ENCODE data around the gene VSIG2.

The VSIG2 gene

DNA sequence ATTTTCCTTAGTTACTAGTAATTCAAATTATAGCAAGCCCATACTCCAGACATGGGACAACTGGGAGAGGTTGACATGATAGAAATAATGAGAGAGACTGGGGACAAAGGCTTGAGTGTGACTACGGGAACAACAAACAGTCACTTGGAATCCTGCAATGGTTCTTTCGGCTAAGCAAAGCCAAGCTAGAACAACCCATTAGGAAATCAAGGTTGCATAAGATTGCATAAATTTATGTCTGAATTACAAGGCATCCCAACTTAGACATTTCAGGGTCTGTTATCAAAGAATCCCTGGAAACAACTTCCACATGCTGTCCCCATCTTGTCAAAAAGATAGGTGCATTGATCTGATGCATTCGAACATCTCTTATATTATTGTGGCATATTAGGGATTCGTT lies 22.5 kb downstream of the VSIG2 start:
- no peaks in the 10 kb centered on the region for H3K36me3 ChIP-seq (ENCODE audit: insufficient read depth, low read length)
- no peaks in the 10 kb centered on the region for H3K4me1 ChIP-seq (ENCODE audit: insufficient read depth, low read length)
- no peak overlapping the region for H3K4me3 ChIP-seq (ENCODE audit: low read depth in 1 of 2, low read length in 2 of 2)
- no peak overlapping the region for H3K27ac ChIP-seq (ENCODE audit: low read depth, low read length)
- H3K27me3 ChIP-seq (ENCODE audit: control insufficient read depth in 1 of 2, insufficient read depth in 2 of 2, low read length in 2 of 2) = peaks cover 0 to 9% of the 10 kb centered on the region in 2 donors
- H3K9me3 ChIP-seq (ENCODE audit: low read length) = no peaks in the 10 kb centered on the region
- H3K9ac ChIP-seq (ENCODE audit: low read length) = no peak overlapping the region

DNA sequence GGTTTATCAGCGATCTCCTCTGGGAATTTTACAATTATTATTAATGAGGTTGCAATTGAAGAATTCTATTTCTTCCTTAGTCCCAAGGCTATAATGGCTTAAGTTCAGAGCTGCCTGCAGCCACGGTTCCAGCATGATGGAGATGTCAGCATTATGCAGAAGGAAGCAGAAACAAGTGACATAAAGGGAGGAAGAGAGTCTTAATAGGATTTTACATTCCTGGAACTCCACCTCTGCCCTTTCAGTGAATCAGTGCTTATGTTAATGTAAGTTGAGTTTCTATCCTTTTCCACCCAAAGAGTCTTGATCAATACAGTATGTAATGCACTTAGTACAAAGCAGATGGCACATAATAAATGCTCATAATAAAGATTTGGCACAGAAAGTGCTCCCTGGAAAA lies 23.9 kb downstream of the VSIG2 start:
- Histone ChIP-seq H3K4me3 (ENCODE audit: low read depth in 1 of 2, low read length in 2 of 2) (no peak overlapping the region), H3K27ac (ENCODE audit: low read depth, low read length) (no peak overlapping the region), H3K36me3 (ENCODE audit: insufficient read depth, low read length) (no peaks in the 10 kb centered on the region), H3K9me3 (ENCODE audit: low read length) (no peaks in the 10 kb centered on the region), H3K4me1 (ENCODE audit: insufficient read depth, low read length) (no peaks in the 10 kb centered on the region), H3K9ac (ENCODE audit: low read length) (no peak overlapping the region), H3K27me3 (ENCODE audit: control insufficient read depth in 1 of 2, insufficient read depth in 2 of 2, low read length in 2 of 2) (peaks cover 0 to 9% of the 10 kb centered on the region in 2 donors)

DNA sequence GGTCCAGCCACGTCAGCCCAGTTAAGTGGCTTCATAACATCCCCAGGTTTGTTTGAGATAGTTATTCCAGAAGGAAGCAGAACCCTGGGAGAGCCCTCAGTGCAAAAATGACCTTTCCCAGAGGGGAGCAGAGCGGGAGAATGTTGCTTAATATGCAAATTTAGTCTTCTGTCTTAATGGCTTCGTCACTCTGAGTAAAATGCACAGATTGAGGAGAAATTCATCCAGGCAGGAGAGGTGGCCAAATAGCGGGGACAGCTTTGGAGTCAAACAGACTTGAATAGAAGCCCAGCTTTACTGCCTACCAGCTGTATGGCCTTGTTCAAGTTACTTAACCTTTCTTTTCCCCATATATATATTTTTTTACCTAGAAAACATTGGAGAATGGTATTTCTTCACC lies 24.6 kb downstream of the VSIG2 start:
- Histone ChIP-seq H3K36me3 (ENCODE audit: insufficient read depth, low read length) (no peaks in the 10 kb centered on the region), H3K27me3 (ENCODE audit: control insufficient read depth in 1 of 2, insufficient read depth in 2 of 2, low read length in 2 of 2) (peaks cover 0 to 9% of the 10 kb centered on the region in 2 donors), H3K4me3 (ENCODE audit: low read depth in 1 of 2, low read length in 2 of 2) (no peak overlapping the region), H3K4me1 (ENCODE audit: insufficient read depth, low read length) (no peaks in the 10 kb centered on the region), H3K27ac (ENCODE audit: low read depth, low read length) (no peak overlapping the region), H3K9me3 (ENCODE audit: low read length) (no peaks in the 10 kb centered on the region), H3K9ac (ENCODE audit: low read length) (no peak overlapping the region)

DNA sequence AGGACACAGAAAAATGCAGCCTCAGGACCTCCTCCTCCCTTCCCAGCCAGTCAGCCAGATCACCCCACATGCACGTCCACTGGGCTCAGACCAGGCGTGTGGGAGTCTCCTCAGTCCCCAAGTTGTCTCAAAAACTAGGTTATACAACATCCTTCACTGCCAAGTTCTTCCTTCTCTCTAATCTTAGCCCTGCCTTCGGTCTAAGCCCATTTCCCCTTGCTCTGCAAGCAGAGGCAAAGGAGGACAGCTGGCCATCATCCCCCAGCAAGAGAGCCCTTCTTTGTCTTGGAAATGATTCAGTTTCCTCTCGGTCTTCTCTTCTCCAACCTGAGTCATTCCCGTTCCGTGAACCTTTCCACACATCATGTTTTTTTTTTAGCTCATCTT lies 26.3 kb downstream of the VSIG2 start:
- Histone ChIP-seq H3K4me1 (ENCODE audit: insufficient read depth, low read length) (no peaks in the 10 kb centered on the region), H3K9ac (ENCODE audit: low read length) (no peak overlapping the region), H3K9me3 (ENCODE audit: low read length) (no peaks in the 10 kb centered on the region), H3K4me3 (ENCODE audit: low read depth in 1 of 2, low read length in 2 of 2) (no peak overlapping the region), H3K27me3 (ENCODE audit: control insufficient read depth in 1 of 2, insufficient read depth in 2 of 2, low read length in 2 of 2) (peaks cover 0 to 21% of the 10 kb centered on the region in 2 donors), H3K36me3 (ENCODE audit: insufficient read depth, low read length) (no peaks in the 10 kb centered on the region), H3K27ac (ENCODE audit: low read depth, low read length) (no peak overlapping the region)

DNA sequence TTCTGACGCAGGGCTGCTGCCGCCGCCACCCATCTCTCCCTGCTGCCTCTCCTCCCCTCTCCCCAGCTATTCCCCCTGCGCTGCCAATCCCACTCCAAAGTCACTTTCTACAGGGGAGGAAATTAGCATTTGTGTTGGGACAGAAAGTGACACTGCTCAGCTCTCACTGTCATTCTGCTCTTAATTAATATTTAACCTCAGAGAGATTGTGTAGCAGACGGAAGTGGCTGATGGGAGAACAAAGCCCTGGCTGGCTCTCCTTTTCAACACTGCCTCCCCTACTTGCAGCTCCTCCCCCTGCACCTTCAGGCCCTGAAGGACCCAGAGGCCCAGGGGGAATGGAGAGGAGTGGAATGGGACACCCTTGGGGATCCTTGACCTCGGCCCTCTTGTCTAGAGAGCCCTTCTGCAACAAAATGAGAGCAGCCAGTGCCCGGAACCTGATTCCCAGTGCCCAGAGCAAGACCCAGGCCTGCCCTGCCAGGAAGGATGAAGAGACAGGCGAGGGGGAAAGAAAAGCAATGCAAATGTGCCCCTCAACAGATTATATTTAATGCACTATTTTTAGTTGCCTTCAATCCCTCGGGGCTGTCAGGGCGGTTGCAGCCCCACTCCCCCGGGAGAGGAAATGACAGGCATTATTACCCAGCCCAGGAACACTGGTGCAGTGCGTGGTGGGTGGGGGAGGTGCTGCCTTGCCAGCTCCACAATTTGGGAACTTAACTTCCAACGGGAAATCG lies 26.9 kb downstream of the VSIG2 start:
- Histone ChIP-seq H3K36me3 (ENCODE audit: insufficient read depth, low read length) (no peaks in the 10 kb centered on the region), H3K9ac (ENCODE audit: low read length) (no peak overlapping the region), H3K4me3 (ENCODE audit: low read depth in 1 of 2, low read length in 2 of 2) (no peak overlapping the region), H3K27me3 (ENCODE audit: control insufficient read depth in 1 of 2, insufficient read depth in 2 of 2, low read length in 2 of 2) (peaks cover 0 to 21% of the 10 kb centered on the region in 2 donors), H3K4me1 (ENCODE audit: insufficient read depth, low read length) (no peaks in the 10 kb centered on the region), H3K9me3 (ENCODE audit: low read length) (no peaks in the 10 kb centered on the region), H3K27ac (ENCODE audit: low read depth, low read length) (no peak overlapping the region)

DNA sequence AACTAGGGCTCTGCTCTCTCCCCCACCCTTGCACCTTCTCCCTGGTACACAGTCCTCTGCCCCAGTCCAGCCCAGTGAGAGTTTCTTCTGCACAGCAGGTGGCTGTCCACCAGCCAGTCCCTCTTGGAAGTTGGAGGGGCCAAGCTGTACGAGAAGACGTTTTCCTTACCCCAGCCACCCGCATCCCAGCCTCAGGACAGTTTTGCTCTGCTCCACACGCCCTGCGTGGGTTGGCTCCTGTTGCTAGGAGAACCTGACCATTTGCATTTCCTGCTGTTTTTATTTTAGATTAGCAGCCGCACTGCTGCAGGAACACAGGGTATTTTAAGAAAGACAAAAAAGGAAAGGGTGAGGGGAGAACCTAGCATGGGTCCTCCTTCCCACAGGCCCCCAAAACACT lies 29.9 kb downstream of the VSIG2 start:
- Histone ChIP-seq H3K27me3 (ENCODE audit: control insufficient read depth in 1 of 2, insufficient read depth in 2 of 2, low read length in 2 of 2) (peaks cover 15 to 46% of the 10 kb centered on the region in 2 donors), H3K4me3 (ENCODE audit: low read depth in 1 of 2, low read length in 2 of 2) (no peak overlapping the region), H3K36me3 (ENCODE audit: insufficient read depth, low read length) (no peaks in the 10 kb centered on the region), H3K27ac (ENCODE audit: low read depth, low read length) (no peak overlapping the region), H3K9me3 (ENCODE audit: low read length) (no peaks in the 10 kb centered on the region), H3K4me1 (ENCODE audit: insufficient read depth, low read length) (peaks cover 6% of the 10 kb centered on the region), H3K9ac (ENCODE audit: low read length) (no peak overlapping the region)

DNA sequence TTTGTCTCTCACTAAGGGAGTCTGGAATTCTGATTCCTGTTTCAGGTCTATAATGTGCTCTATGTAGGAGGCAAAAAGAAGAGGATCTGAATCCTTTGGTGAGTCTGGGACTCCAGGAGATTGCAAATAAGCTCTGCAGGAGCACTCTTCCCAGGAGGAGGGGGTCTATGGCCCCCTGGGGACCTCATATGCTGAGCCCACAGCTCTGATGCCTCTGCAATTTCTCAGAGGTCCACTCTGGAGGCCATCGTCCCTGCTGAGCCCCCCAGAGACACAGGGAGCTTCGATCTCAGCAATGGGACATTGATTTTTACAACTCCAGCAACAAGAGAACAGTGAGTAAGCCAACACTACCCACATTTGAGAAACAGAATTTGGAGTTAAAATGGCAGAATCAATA lies 32.5 kb downstream of the VSIG2 start:
- peaks cover 19 to 37% of the 10 kb centered on the region in 2 donors for H3K27me3 ChIP-seq (ENCODE audit: control insufficient read depth in 1 of 2, insufficient read depth in 2 of 2, low read length in 2 of 2)
- no peak overlapping the region for H3K27ac ChIP-seq (ENCODE audit: low read depth, low read length)

DNA sequence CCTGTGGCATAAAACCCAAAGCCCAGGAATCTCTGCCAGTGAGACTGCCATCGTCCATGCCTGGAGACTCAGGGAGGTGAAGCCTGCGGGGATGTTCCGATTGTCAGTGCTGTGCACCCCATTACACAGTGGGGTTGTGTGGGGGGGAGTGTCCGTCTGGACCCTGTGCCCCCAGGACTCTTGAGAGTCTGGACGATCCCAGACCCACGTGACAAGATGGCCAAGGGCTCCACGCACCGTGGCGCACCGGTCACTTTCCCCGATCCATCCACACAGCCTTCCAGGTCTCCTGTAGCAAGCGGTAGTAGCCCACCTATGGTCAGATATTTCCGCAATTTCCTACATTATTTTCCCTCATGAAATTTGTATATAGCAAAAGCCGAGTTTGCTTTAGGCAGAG lies 33.3 kb downstream of the VSIG2 start:
- no peak overlapping the region for H3K4me3 ChIP-seq (ENCODE audit: low read depth in 1 of 2, low read length in 2 of 2)
- peaks cover 19 to 37% of the 10 kb centered on the region in 2 donors for H3K27me3 ChIP-seq (ENCODE audit: control insufficient read depth in 1 of 2, insufficient read depth in 2 of 2, low read length in 2 of 2)
- no peaks in the 10 kb centered on the region for H3K9me3 ChIP-seq (ENCODE audit: low read length)
- H3K9ac ChIP-seq (ENCODE audit: low read length) = no peak overlapping the region
- H3K36me3 ChIP-seq (ENCODE audit: insufficient read depth, low read length) = no peaks in the 10 kb centered on the region
- no peak overlapping the region for H3K27ac ChIP-seq (ENCODE audit: low read depth, low read length)
- peaks cover 6% of the 10 kb centered on the region for H3K4me1 ChIP-seq (ENCODE audit: insufficient read depth, low read length)

More for the DNA sequence above, 32.5 kb downstream of the VSIG2 start:
- Histone ChIP-seq H3K9ac (ENCODE audit: low read length) (no peak overlapping the region), H3K36me3 (ENCODE audit: insufficient read depth, low read length) (no peaks in the 10 kb centered on the region), H3K4me3 (ENCODE audit: low read depth in 1 of 2, low read length in 2 of 2) (no peak overlapping the region), H3K9me3 (ENCODE audit: low read length) (no peaks in the 10 kb centered on the region), H3K4me1 (ENCODE audit: insufficient read depth, low read length) (peaks cover 6% of the 10 kb centered on the region)

DNA sequence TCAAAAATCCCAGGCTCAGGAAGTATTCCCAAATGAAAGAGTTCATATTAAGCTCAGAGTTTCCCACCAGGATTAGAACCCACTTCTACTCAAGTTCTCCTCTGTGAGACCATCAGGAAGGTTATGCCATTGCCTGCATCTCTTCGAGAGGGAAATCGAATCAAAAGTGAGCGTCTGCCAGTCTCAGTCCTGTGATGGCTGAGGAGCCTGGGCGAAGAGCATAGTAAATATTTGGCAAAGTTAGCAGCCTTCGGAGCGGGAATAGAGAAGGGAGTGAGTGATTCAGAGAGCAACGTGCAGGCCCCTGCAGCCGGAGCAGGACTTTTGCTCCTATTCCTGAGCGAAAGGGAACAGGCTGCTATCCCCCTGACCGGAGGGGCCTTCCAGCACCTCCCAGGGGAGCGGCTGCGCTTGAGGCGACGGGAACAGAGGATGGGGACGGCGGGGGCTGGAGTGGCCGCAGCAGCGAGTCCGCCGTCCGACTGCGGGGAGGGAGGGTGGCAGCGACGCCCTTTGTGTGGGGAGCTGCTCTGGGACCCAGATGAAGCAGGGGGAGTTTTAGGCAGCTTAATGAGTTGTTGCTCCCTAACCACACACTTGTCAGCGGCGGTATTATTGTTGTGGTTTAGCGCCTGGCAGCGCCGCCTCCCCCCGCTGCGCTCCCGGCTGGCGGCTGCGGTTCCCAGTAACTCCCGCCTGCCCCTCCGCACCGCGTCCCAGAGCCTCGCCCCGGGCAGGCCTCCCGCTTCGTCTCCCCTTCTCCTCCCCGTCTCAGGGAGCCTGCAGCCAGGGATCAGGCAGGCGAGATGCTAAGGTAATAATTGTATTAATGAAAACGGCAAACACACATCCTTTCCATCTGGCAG lies 34.0 kb downstream of the VSIG2 start:
- Histone ChIP-seq H3K9me3 (ENCODE audit: low read length) (no peaks in the 10 kb centered on the region), H3K27ac (ENCODE audit: low read depth, low read length) (no peak overlapping the region), H3K4me1 (ENCODE audit: insufficient read depth, low read length) (peaks cover 6% of the 10 kb centered on the region), H3K27me3 (ENCODE audit: control insufficient read depth in 1 of 2, insufficient read depth in 2 of 2, low read length in 2 of 2) (peaks cover 19 to 37% of the 10 kb centered on the region in 2 donors), H3K36me3 (ENCODE audit: insufficient read depth, low read length) (no peaks in the 10 kb centered on the region), H3K4me3 (ENCODE audit: low read depth in 1 of 2, low read length in 2 of 2) (peak overlapping the region; percentile 24 to 64), H3K9ac (ENCODE audit: low read length) (no peak overlapping the region)

DNA sequence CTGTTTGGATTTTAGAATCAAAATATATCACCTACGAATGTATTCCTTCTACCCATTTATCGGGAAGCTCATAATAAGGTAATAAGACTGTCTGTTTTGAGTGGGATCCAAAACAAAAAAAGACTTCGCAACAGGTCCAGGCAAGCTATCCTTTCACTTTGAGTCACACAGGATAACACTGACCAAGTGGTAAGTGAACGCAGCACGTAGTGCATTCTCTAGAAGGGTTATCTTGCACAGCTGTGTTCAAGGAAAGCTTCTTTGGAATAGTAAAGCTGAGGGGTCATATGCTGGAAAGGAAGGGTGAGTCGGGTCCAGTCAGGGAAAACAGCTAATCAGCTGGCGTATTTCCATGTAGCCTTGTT lies 34.7 kb downstream of the VSIG2 start:
- peak overlapping the region in 1 of 2 donors; percentile 24 for H3K4me3 ChIP-seq (ENCODE audit: low read depth in 1 of 2, low read length in 2 of 2)
- peaks cover 19 to 37% of the 10 kb centered on the region in 2 donors for H3K27me3 ChIP-seq (ENCODE audit: control insufficient read depth in 1 of 2, insufficient read depth in 2 of 2, low read length in 2 of 2)
- H3K9ac ChIP-seq (ENCODE audit: low read length) = no peak overlapping the region
- H3K27ac ChIP-seq (ENCODE audit: low read depth, low read length) = no peak overlapping the region
- no peaks in the 10 kb centered on the region for H3K9me3 ChIP-seq (ENCODE audit: low read length)
- peaks cover 6% of the 10 kb centered on the region for H3K4me1 ChIP-seq (ENCODE audit: insufficient read depth, low read length)
- no peaks in the 10 kb centered on the region for H3K36me3 ChIP-seq (ENCODE audit: insufficient read depth, low read length)

DNA sequence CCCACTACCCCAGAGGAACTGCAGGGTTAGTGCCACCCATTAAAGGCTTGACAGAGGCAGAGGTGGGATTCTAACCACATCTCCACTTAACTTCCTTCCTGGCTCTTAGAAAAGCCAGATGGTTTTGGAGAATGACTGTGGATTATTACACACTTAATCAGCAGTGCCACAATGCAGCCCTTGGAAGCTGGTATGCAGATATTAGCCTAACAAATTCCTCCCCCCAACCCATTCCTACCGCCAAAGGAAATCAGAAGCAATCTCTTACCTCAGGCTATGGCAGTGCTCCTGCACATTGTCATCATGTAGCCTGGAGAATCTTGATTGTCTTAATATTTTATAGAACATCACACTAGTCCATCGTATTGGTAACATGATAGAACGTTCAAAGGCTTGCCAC lies 35.5 kb downstream of the VSIG2 start:
- H3K27ac ChIP-seq (ENCODE audit: low read depth, low read length) = no peak overlapping the region

More for the DNA sequence above, 35.5 kb downstream of the VSIG2 start:
- peaks cover 6% of the 10 kb centered on the region for H3K4me1 ChIP-seq (ENCODE audit: insufficient read depth, low read length)
- H3K9ac ChIP-seq (ENCODE audit: low read length) = no peak overlapping the region
- H3K36me3 ChIP-seq (ENCODE audit: insufficient read depth, low read length) = no peaks in the 10 kb centered on the region
- H3K9me3 ChIP-seq (ENCODE audit: low read length) = no peaks in the 10 kb centered on the region
- H3K4me3 ChIP-seq (ENCODE audit: low read depth in 1 of 2, low read length in 2 of 2) = no peak overlapping the region
- peaks cover 19 to 29% of the 10 kb centered on the region in 2 donors for H3K27me3 ChIP-seq (ENCODE audit: control insufficient read depth in 1 of 2, insufficient read depth in 2 of 2, low read length in 2 of 2)
